K562 (cell line): ENCODE results near the gene RALGPS1. TPM values are rescaled to one million over a fixed set of nuclear protein-coding genes. Genes with fewer than 3 reads are reported as not detected.

Experiments used
- ATAC-seq: fragments of 200-7000 bp; cut with Tn5 transposase; 3 replicates; pipeline ENCODE4 v1.9.1; 2020; ENCODE audit warnings: moderate library complexity
- BruUV-seq: library from RNA; stranded (reverse); fragments of 400-500 nt; replicated peaks from 2 replicates; lab custom pipeline; 2021; lab: Mats Ljungman, UMichigan
- CTCF ChIA-PET: fragments of 300-600 bp; formaldehyde crosslinking; extraction: SDS; loops from one replicate; lab custom pipeline; 2021; ENCODE audit warnings: low intra/inter-chr PET ratio; lab: Yijun Ruan, JAX
- POLR2A ChIA-PET: fragments of 300-600, 350-650 bp; sonication (Branson Sonifier 250); formaldehyde crosslinking; extraction: SDS; loops from one replicate; lab custom pipeline; 2021; ENCODE audit warnings: antibody characterized with exemption, inconsistent platforms; lab: Yijun Ruan, JAX
- DNase-seq, 4 experiments: peaks; one replicate each; pipeline versions ENCODE4 v3.0.0 to v3.0.0-alpha.2; 2011 to 2018; ENCODE audit warnings: low spot score in 3 of 4, mixed read lengths in 3 of 4; ENCODE audit errors: extremely low read depth in 1 of 4
- FAIRE-seq: peaks from 2 replicates; lab custom pipeline; 2011; peaks lifted over from hg19 to GRCh38; lab: Jason Lieb, UNC
- H2AFZ ChIP-seq: 2 replicates; pipeline ENCODE4 v1.6.0; 2011; ENCODE audit warnings: low read depth, low read length, control low read depth, inconsistent platforms
- H3K27ac ChIP-seq: fragments of 200-600 bp; 3 replicates; pipeline ENCODE4 v1.8.0; 2011; ENCODE audit warnings: low read depth, mild to moderate bottlenecking, control low read depth, inconsistent platforms, low read length, moderate library complexity, mixed read lengths; ENCODE audit errors: extremely low read depth
- H3K27me3 ChIP-seq, 2 experiments: fragments of 300-600 bp in 1 of 2; 2 replicates in 1 of 2; 3 replicates in 1 of 2; pipeline versions ENCODE4 v1.6.0 to v1.8.0; 2011; ENCODE audit warnings: inconsistent platforms in 2 of 2, low read length in 2 of 2, mild to moderate bottlenecking in 1 of 2, mixed read lengths in 1 of 2, moderate library complexity in 1 of 2; ENCODE audit not compliant: control insufficient read depth in 2 of 2, insufficient read depth in 2 of 2
- H3K36me3 ChIP-seq: fragments of 300-600 bp; 3 replicates; pipeline ENCODE4 v1.8.0; 2011; ENCODE audit warnings: mild to moderate bottlenecking, low read length, inconsistent platforms; ENCODE audit not compliant: control insufficient read depth, insufficient read depth
- H3K4me1 ChIP-seq, 2 experiments: fragments of 200-600 bp in 1 of 2; replicated peaks in 1 of 2; 2 replicates in 1 of 2; 3 replicates in 1 of 2; pipeline versions ENCODE4 v1.5.1 to v1.8.0; 2011; ENCODE audit warnings: inconsistent platforms in 2 of 2, low read length in 2 of 2, mild to moderate bottlenecking in 1 of 2, mixed read lengths in 1 of 2, moderate library complexity in 1 of 2; ENCODE audit not compliant: control insufficient read depth in 2 of 2, insufficient read depth in 2 of 2
- H3K4me2 ChIP-seq: 2 replicates; pipeline ENCODE4 v1.6.1; 2011; ENCODE audit warnings: low read length, control low read depth, inconsistent platforms, mixed read lengths; ENCODE audit not compliant: insufficient read depth
- H3K4me3 ChIP-seq: fragments of 200-600 bp; sonication (generic), shearing (Covaris generic); 2 replicates; pipeline ENCODE4 v1.5.1; 2016; ENCODE audit warnings: control low read depth, inconsistent platforms
- H3K79me2 ChIP-seq: fragments of 200-600 bp; 3 replicates; pipeline ENCODE4 v1.8.0; 2011; ENCODE audit warnings: low read length, inconsistent platforms; ENCODE audit not compliant: control insufficient read depth, insufficient read depth
- H3K9ac ChIP-seq, 2 experiments: 2 replicates each; pipeline versions ENCODE4 v1.6.0 to v1.6.1; 2011; ENCODE audit warnings: low read depth in 2 of 2, low read length in 2 of 2, control low read depth in 1 of 2, inconsistent platforms in 1 of 2, mild to moderate bottlenecking in 1 of 2, mixed read lengths in 1 of 2; ENCODE audit not compliant: insufficient read depth in 1 of 2
- H3K9me1 ChIP-seq: one replicate; pipeline ENCODE4 v1.6.0; 2011; ENCODE audit warnings: inconsistent platforms, mild to moderate bottlenecking, low read length, moderate library complexity; ENCODE audit not compliant: control insufficient read depth, insufficient read depth
- H3K9me3 ChIP-seq: replicated peaks from 2 replicates; pipeline ENCODE4 v1.5.1; 2011; ENCODE audit warnings: low read depth, low read length, inconsistent platforms; ENCODE audit not compliant: control insufficient read depth, insufficient read depth
- H4K20me1 ChIP-seq: replicated peaks from 2 replicates; pipeline ENCODE4 v1.6.1; 2011; ENCODE audit warnings: low read length, inconsistent platforms, mixed read lengths; ENCODE audit not compliant: control insufficient read depth, insufficient read depth
- CTBP1 ChIP-seq: fragments of 450-650 bp; IDR thresholded peaks from 2 replicates; pipeline ENCODE4 v1.6.1; 2016; ENCODE audit warnings: borderline replicate concordance
- DACH1 ChIP-seq: fragments of 450-650 bp; IDR thresholded peaks from 2 replicates; pipeline ENCODE4 v1.6.1; 2018; ENCODE audit not compliant: partially characterized antibody
- FOXK2 ChIP-seq, 2 experiments: fragments of 450-650 bp; IDR thresholded peaks in 1 of 2; conservative IDR thresholded peaks in 1 of 2; 2 replicates each; pipeline ENCODE4 v1.6.1; 2016; ENCODE audit warnings: low read depth in 2 of 2, mild to moderate bottlenecking in 1 of 2
- KLF16 ChIP-seq: IDR thresholded peaks from 2 replicates; pipeline ENCODE4 v1.6.1; 2016; ENCODE audit warnings: antibody characterized with exemption
- KLF6 ChIP-seq: fragments of 250-450 bp; sonication (Bioruptor Pico); IDR thresholded peaks from 2 replicates; pipeline ENCODE4 v1.4.0; 2020; ENCODE audit warnings: mild to moderate bottlenecking, moderate library complexity, borderline replicate concordance
- MAZ ChIP-seq, 2 experiments: fragments of 450-650 bp in 1 of 2; sonication (generic) in 1 of 2; formaldehyde crosslinking; IDR thresholded peaks in 1 of 2; conservative IDR thresholded peaks in 1 of 2; 2 replicates each; pipeline versions ENCODE4 v1.4.0 to v1.5.0; 2020; ENCODE audit warnings: mild to moderate bottlenecking in 1 of 2, missing genetic modification reagents in 1 of 2
- MTA2 ChIP-seq: fragments of 450-650 bp; IDR thresholded peaks from 2 replicates; pipeline ENCODE4 v1.6.1; 2016; ENCODE audit warnings: low read depth
- SUPT5H ChIP-seq: fragments of 450-650 bp; IDR thresholded peaks from 2 replicates; pipeline ENCODE4 v1.6.1; 2016
- ZNF507 ChIP-seq: conservative IDR thresholded peaks from 2 replicates; pipeline ENCODE4 v1.6.1; 2017; ENCODE audit warnings: missing genetic modification characterization, missing compliant biosample characterization
- WGBS: fragments of 100-300 bp; shearing (Covaris generic); methylation state at CpG from one replicate; pipeline ENCODE4 v1.1.6; 2016; ENCODE audit warnings: low coverage, mixed read lengths; ENCODE audit not compliant: insufficient coverage; ENCODE audit errors: missing lambda C conversion rate; 5-methylcytosine and 5-hydroxymethylcytosine counted together
- in situ Hi-C: fragments of 300-500 bp; cut with MboI; formaldehyde crosslinking; loops from 4 replicates; pipeline ENCODE4 v1.15.0; 2018; ENCODE audit warnings: inconsistent platforms, mixed read lengths
- intact Hi-C: fragments of 100-400 bp; cut with micrococcal nuclease; formaldehyde crosslinking; loops from 2 replicates; pipeline ENCODE4 v1.14.2; 2022
- polyA plus RNA-seq, 8 experiments: library from polyadenylated mRNA; depleted of rRNA in 4 of 8; stranded (reverse) in 5 of 8; unstranded in 3 of 8; fragments of >200 nt; fragmentation: Nextera tagmentation in 2 of 8; fragmentation: Illumina TruSeq in 1 of 8; extraction: Ambion mirVana in 2 of 8; extraction: Trizol in 1 of 8; gene quantifications; 2 replicates each; pipeline versions ENCODE4 v1.2.1 to v1.2.3, GENCODE V29; 2011 to 2014; ENCODE audit warnings: inconsistent platforms in 1 of 8, missing spikeins in 1 of 8
- total RNA-seq, 7 experiments: library from RNA; depleted of rRNA in 6 of 7; stranded (reverse); fragments of >200 nt in 6 of 7; fragmentation: Illumina TruSeq in 2 of 7; extraction: Trizol in 2 of 7; gene quantifications; 2 replicates each; pipeline versions ENCODE4 v1.2.1 to v1.2.3, GENCODE V29; 2011 to 2021; ENCODE audit warnings: low replicate concordance in 1 of 7
- TF ChIP-seq, protein P1 (sequence below): sonication (generic); IDR thresholded peaks from 2 replicates; pipeline ENCODE4 v1.6.1; 2016
- TF ChIP-seq, protein P2 (sequence below): fragments of 250-450 bp; sonication (Bioruptor Pico); IDR thresholded peaks from 2 replicates; pipeline ENCODE4 v1.4.0; 2020; ENCODE audit warnings: mild to moderate bottlenecking
- TF ChIP-seq, protein P3 (sequence below): sonication (generic); formaldehyde crosslinking; IDR thresholded peaks from 2 replicates; pipeline ENCODE4 v1.8.1; 2023; ENCODE audit warnings: mild to moderate bottlenecking, missing genetic modification reagents
- TF ChIP-seq, protein P4 (sequence below): fragments of 250-450 bp; sonication (Bioruptor Pico); IDR thresholded peaks from 2 replicates; pipeline ENCODE4 v1.4.0; 2020; ENCODE audit warnings: mild to moderate bottlenecking, moderate library complexity

The RALGPS1 gene
- total and polyA plus RNA-seq, 9 of the 15 experiments (the other 6 are each of a cell fraction or from before 2014, with no cell fraction given), result 0.04 to 2.6 (median 1.5) TPM

DNA sequence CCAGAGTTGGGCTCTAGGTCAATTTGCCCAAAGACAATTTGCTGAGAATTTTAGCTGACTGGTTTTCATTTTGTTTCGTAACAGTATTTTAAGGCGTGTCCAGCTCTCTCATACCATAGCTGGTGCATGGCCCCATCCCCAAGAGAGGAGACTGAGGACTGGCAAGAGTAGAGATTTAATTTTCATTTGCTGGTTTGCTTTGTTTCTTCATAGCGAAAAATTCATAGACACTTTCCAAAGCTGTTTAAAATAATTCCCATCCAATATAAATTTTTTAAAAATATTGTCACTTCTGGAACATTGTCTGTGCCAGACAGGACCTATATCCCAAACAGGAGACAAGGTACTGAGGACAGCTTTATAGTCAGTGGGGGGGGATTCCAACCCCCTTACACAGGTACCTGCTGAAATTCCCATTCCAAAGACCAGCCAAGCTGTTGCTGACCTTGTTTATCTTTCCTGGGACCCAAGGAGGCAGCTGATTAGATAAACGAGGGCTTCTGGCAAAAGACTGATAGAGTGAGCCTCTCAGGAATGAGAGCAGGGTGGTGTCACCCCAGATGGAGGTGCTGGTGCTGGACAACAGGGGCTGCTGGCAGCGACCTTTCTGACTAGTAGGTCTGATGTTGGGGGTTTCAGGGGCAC, 214.6 kb downstream of the RALGPS1 start:
- Histone ChIP-seq H2AFZ (no peak overlapping the region), H3K27me3 (peaks cover 14 to 40% of the 10 kb centered on the region in 2 experiments; a peak in 3 of 5 replicates), H3K4me3 (no peak overlapping the region), H3K4me1 (peaks cover 9 to 21% of the 10 kb centered on the region in 2 experiments), H3K79me2 (no peaks in the 10 kb centered on the region), H3K9me1 (no peaks in the 10 kb centered on the region), H4K20me1 (0 out of 2 replicates have a peak, but pooled peaks cover 3% of the 10 kb centered on the region), H3K27ac (no peak overlapping the region), H3K4me2 (peak overlapping the region; percentile 26; the same call in 1 of the 2 replicates), H3K36me3 (no peaks in the 10 kb centered on the region), H3K9ac (peak overlapping the region in 1 of 2 experiments; percentile 63; a peak in 2 of 4 replicates), H3K9me3 (no peaks in the 10 kb centered on the region)
- intact Hi-C loops (loop anchor here (2.0 kb wide), 1 partner anchor 64 kb away; no protein-coding TSS in a partner anchor), in situ Hi-C loops (no loop called here)
- ChIA-PET POLR2A (interaction anchor here (0.6 to 1.8 kb wide), 6 partner anchors 9 to 74 kb away, joined by 3 to 6 read pairs (median 4); no protein-coding TSS in a partner anchor), CTCF (interaction anchor here (0.7 kb wide), 1 partner anchor 16 kb away, joined by 3 read pairs; no protein-coding TSS in a partner anchor)
- ATAC-seq (peak; percentile 27; the same call in 1 of the 3 replicates), DNase-seq (peak in 1 of 4 experiments; percentile 31), FAIRE-seq (no peak)
- 4% methylated on average over 5 of the region's 5 CpGs for WGBS
- BruUV-seq, result no TSS peak
- TF ChIP-seq, protein P1, sequence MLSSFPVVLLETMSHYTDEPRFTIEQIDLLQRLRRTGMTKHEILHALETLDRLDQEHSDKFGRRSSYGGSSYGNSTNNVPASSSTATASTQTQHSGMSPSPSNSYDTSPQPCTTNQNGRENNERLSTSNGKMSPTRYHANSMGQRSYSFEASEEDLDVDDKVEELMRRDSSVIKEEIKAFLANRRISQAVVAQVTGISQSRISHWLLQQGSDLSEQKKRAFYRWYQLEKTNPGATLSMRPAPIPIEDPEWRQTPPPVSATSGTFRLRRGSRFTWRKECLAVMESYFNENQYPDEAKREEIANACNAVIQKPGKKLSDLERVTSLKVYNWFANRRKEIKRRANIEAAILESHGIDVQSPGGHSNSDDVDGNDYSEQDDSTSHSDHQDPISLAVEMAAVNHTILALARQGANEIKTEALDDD, result no peak
- TF ChIP-seq CTBP1 (no peak), SUPT5H (no peak), ZNF507 (tag) (no peak), MAZ (CRISPR knock-in tag; conservative IDR thresholded peaks at IDR 0.05 in 1 of 2, IDR thresholded peaks at IDR 0.05 in 1 of 2) (0 out of 4 replicates have a peak, but pooled peaks of 1 of the 2 experiments have one; percentile 20), MTA2 (peak; percentile 51; the same call in 1 of the 2 replicates), DACH1 (no peak), KLF16 (0 out of 2 replicates have a peak, but pooled peaks have one; percentile 13), KLF6 (CRISPR knock-in tag) (no peak), FOXK2 (conservative IDR thresholded peaks at IDR 0.05 in 1 of 2, IDR thresholded peaks at IDR 0.05 in 1 of 2; ENCODE audit: low read depth in 2 of 2) (0 out of 4 replicates have a peak, but pooled peaks of 1 of the 2 experiments have one; percentile 26)
- TF ChIP-seq, protein P2, sequence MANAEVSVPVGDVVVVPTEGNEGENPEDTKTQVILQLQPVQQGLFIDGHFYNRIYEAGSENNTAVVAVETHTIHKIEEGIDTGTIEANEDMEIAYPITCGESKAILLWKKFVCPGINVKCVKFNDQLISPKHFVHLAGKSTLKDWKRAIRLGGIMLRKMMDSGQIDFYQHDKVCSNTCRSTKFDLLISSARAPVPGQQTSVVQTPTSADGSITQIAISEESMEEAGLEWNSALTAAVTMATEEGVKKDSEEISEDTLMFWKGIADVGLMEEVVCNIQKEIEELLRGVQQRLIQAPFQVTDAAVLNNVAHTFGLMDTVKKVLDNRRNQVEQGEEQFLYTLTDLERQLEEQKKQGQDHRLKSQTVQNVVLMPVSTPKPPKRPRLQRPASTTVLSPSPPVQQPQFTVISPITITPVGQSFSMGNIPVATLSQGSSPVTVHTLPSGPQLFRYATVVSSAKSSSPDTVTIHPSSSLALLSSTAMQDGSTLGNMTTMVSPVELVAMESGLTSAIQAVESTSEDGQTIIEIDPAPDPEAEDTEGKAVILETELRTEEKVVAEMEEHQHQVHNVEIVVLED (CRISPR knock-in tag), result no peak
- TF ChIP-seq, protein P3, sequence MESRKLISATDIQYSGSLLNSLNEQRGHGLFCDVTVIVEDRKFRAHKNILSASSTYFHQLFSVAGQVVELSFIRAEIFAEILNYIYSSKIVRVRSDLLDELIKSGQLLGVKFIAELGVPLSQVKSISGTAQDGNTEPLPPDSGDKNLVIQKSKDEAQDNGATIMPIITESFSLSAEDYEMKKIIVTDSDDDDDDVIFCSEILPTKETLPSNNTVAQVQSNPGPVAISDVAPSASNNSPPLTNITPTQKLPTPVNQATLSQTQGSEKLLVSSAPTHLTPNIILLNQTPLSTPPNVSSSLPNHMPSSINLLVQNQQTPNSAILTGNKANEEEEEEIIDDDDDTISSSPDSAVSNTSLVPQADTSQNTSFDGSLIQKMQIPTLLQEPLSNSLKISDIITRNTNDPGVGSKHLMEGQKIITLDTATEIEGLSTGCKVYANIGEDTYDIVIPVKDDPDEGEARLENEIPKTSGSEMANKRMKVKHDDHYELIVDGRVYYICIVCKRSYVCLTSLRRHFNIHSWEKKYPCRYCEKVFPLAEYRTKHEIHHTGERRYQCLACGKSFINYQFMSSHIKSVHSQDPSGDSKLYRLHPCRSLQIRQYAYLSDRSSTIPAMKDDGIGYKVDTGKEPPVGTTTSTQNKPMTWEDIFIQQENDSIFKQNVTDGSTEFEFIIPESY (CRISPR knock-in tag), result no peak
- TF ChIP-seq, protein P4, sequence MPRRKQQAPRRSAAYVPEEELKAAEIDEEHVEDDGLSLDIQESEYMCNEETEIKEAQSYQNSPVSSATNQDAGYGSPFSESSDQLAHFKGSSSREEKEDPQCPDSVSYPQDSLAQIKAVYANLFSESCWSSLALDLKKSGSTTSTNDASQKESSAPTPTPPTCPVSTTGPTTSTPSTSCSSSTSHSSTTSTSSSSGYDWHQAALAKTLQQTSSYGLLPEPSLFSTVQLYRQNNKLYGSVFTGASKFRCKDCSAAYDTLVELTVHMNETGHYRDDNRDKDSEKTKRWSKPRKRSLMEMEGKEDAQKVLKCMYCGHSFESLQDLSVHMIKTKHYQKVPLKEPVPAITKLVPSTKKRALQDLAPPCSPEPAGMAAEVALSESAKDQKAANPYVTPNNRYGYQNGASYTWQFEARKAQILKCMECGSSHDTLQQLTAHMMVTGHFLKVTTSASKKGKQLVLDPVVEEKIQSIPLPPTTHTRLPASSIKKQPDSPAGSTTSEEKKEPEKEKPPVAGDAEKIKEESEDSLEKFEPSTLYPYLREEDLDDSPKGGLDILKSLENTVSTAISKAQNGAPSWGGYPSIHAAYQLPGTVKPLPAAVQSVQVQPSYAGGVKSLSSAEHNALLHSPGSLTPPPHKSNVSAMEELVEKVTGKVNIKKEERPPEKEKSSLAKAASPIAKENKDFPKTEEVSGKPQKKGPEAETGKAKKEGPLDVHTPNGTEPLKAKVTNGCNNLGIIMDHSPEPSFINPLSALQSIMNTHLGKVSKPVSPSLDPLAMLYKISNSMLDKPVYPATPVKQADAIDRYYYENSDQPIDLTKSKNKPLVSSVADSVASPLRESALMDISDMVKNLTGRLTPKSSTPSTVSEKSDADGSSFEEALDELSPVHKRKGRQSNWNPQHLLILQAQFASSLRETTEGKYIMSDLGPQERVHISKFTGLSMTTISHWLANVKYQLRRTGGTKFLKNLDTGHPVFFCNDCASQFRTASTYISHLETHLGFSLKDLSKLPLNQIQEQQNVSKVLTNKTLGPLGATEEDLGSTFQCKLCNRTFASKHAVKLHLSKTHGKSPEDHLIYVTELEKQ, result no peak
